ENCODE results near the gene TSEN15.

- TF ChIP-seq, protein P1, sequence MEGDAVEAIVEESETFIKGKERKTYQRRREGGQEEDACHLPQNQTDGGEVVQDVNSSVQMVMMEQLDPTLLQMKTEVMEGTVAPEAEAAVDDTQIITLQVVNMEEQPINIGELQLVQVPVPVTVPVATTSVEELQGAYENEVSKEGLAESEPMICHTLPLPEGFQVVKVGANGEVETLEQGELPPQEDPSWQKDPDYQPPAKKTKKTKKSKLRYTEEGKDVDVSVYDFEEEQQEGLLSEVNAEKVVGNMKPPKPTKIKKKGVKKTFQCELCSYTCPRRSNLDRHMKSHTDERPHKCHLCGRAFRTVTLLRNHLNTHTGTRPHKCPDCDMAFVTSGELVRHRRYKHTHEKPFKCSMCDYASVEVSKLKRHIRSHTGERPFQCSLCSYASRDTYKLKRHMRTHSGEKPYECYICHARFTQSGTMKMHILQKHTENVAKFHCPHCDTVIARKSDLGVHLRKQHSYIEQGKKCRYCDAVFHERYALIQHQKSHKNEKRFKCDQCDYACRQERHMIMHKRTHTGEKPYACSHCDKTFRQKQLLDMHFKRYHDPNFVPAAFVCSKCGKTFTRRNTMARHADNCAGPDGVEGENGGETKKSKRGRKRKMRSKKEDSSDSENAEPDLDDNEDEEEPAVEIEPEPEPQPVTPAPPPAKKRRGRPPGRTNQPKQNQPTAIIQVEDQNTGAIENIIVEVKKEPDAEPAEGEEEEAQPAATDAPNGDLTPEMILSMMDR (IDR thresholded peaks at IDR 0.05; ENCODE audit: low read depth, low read length, missing input control): no peak
- TF ChIP-seq MAX (IDR thresholded peaks at IDR 0.05) (no peak), YY1 (IDR thresholded peaks at IDR 0.05) (no peak), GABPA (IDR thresholded peaks at IDR 0.05 in 1 of 2, conservative IDR thresholded peaks at IDR 0.05 in 1 of 2) (no peak), ATF3 (IDR thresholded peaks at IDR 0.05) (no peak), TAF1 (conservative IDR thresholded peaks at IDR 0.05) (no peak), EGR1 (IDR thresholded peaks at IDR 0.05; ENCODE audit: low read depth in 2 of 2) (no peak)
These were observed 49.5 kb upstream of the TSEN15 start for GRCh38 chr1:184002071-184002470.

Measured in liver (tissue), 3 donors.